Spleen (tissue), 11 donors: ENCODE measurements around the gene GOLGA7B. TPM values are rescaled to one million over a fixed set of nuclear protein-coding genes. Genes with fewer than 3 reads are reported as not detected.
"Not testable (repeated sequence)": the region's sequence is repeated elsewhere in the genome, so short reads cannot be mapped to it uniquely, and the experiment has no call there.

Experiments used
- DNase-seq: peaks from one replicate; pipeline ENCODE4 v3.0.0-alpha.2; 2020
- H3K27ac ChIP-seq, 8 donors: fragments of 200-600 bp; sonication (generic) in 7 of 8; 1 replicate in 4 of 8; 2 replicates in 4 of 8; pipeline versions ENCODE4 v1.5.0 to v1.8.0; 2016 to 2021; ENCODE audit warnings: inconsistent platforms in 4 of 8, mild to moderate bottlenecking in 4 of 8, moderate library complexity in 1 of 8
- H3K27me3 ChIP-seq, 7 donors: fragments of 200-600 bp; sonication (generic) in 6 of 7; replicated peaks in 1 of 7; 1 replicate in 4 of 7; 2 replicates in 3 of 7; pipeline versions ENCODE4 v1.5.0 to v1.8.0; 2016 to 2021; ENCODE audit warnings: inconsistent platforms in 3 of 7, mild to moderate bottlenecking in 1 of 7
- H3K36me3 ChIP-seq, 6 donors: fragments of 200-600 bp; sonication (generic) in 5 of 6; 1 replicate in 4 of 6; 2 replicates in 2 of 6; pipeline versions ENCODE4 v1.5.0 to v1.8.0; 2016 to 2021; ENCODE audit warnings: inconsistent platforms in 2 of 6
- H3K4me1 ChIP-seq, 6 donors: fragments of 200-600 bp; sonication (generic) in 5 of 6; 1 replicate in 3 of 6; 2 replicates in 3 of 6; pipeline versions ENCODE4 v1.5.0 to v1.8.0; 2016 to 2021; ENCODE audit warnings: inconsistent platforms in 3 of 6
- H3K4me3 ChIP-seq, 8 donors: fragments of 200-600 bp; sonication (generic) in 7 of 8; 1 replicate in 4 of 8; 2 replicates in 4 of 8; pipeline versions ENCODE4 v1.5.0 to v1.8.0; 2016 to 2021; ENCODE audit warnings: inconsistent platforms in 4 of 8, mild to moderate bottlenecking in 4 of 8, moderate library complexity in 2 of 8
- H3K9me3 ChIP-seq, 8 donors: fragments of 200-600 bp; sonication (generic) in 7 of 8; 1 replicate in 4 of 8; 2 replicates in 4 of 8; pipeline versions ENCODE4 v1.5.0 to v1.8.0; 2016 to 2021; ENCODE audit warnings: inconsistent platforms in 4 of 8
- CTCF ChIP-seq, 11 experiments: fragments of 200-600 bp in 7 of 11; fragments of 450-650 bp in 4 of 11; sonication (generic) in 4 of 11; IDR thresholded peaks in 8 of 11; conservative IDR thresholded peaks in 3 of 11; 1 replicate in 7 of 11; 2 replicates in 4 of 11; pipeline versions ENCODE4 v1.4.0 to v1.8.0; 2016 to 2021; ENCODE audit warnings: antibody characterized with exemption in 11 of 11, inconsistent platforms in 4 of 11, mild to moderate bottlenecking in 1 of 11
- POLR2A ChIP-seq, 3 donors: fragments of 450-650 bp; IDR thresholded peaks; one replicate each; pipeline ENCODE4 v1.5.1; 2017; ENCODE audit warnings: antibody characterized with exemption in 3 of 3, mild to moderate bottlenecking in 1 of 3
- POLR2AphosphoS5 ChIP-seq, 3 donors: sonication (generic); formaldehyde crosslinking; IDR thresholded peaks; one replicate each; pipeline ENCODE4 v1.5.1; 2017; ENCODE audit warnings: antibody characterized with exemption in 3 of 3
- WGBS, 5 donors: extraction: QIAGEN DNeasy Blood & Tissue Kit in 3 of 5; methylation state at CpG; one replicate each; pipeline versions ENCODE4 v1.1.5 to v1.1.7; 2013 to 2018; 5-methylcytosine and 5-hydroxymethylcytosine counted together
- intact Hi-C: fragments of 100-400 bp; cut with DNase I; formaldehyde crosslinking; loops from one replicate; pipeline ENCODE4 v1.15.0; 2023; ENCODE audit warnings: low total_unique reads
- polyA plus RNA-seq, 3 donors: library from polyadenylated mRNA; stranded (reverse); fragments of 200-250 nt; gene quantifications; one replicate each; pipeline ENCODE4 v1.2.1, GENCODE V29; 2013
- total RNA-seq, 7 donors: library from RNA; depleted of rRNA in 3 of 7; stranded (reverse); fragments of >200 nt in 3 of 7; fragmentation: NEBNext Ultra II Directional in 4 of 7; extraction: Animal tissue kit (Norgen Biotek cat#: 25700) in 4 of 7; gene quantifications; one replicate each; pipeline versions ENCODE4 v1.1.0 to v1.2.1, GENCODE V29; 2016 to 2021
- donor health status: healthy with polysubstance abuse.
- donor health status: DM: no; HTN: no; CAD: no; lungs with moderate emphysema.
- donor health status: DM: no; HTN: no; CAD: no.
- donor health status: Bipolar disorder and iron deficiency.
- donor health status: healthy.
- donor health status: DM: no; HTN: no; CAD: no.
- donor health status: DM: yes; HTN: yes; CAD: no.

GOLGA7B gene
- total and polyA plus RNA-seq, 10 donors: 0.27 to 1.0 (median 0.52) TPM

GRCh38 chr10:97842656-97843280 is 6.9 kb upstream of the GOLGA7B start:
- Histone ChIP-seq H3K4me3 (no peak overlapping the region), H3K9me3 (peaks cover 0 to 7% (median 0%) of the 10 kb centered on the region in 8 donors), H3K27me3 (peaks cover 0 to 40% (median 0%) of the 10 kb centered on the region in 7 donors), H3K4me1 (no peaks in the 10 kb centered on the region), H3K36me3 (no peaks in the 10 kb centered on the region), H3K27ac (no peak overlapping the region)
- intact Hi-C loops: no loop called here
- no peak for DNase-seq
- no peak for TF ChIP-seq POLR2A (IDR thresholded peaks at IDR 0.05)
- no peak for TF ChIP-seq CTCF (IDR thresholded peaks at IDR 0.05 in 8 of 11, conservative IDR thresholded peaks at IDR 0.05 in 3 of 11)
- TF ChIP-seq POLR2AphosphoS5 (IDR thresholded peaks at IDR 0.05): no peak
- WGBS, 5 donors: 19 to 30% (median 26%) methylated on average over 7 of the region's 7 CpGs

- Histone ChIP-seq H3K9me3 (peaks cover 0 to 7% (median 0%) of the 10 kb centered on the region in 8 donors), H3K4me3 (no peak overlapping the region), H3K27ac (no peak overlapping the region), H3K4me1 (no peaks in the 10 kb centered on the region), H3K36me3 (no peaks in the 10 kb centered on the region), H3K27me3 (peaks cover 0 to 42% (median 0%) of the 10 kb centered on the region in 7 donors)
- 28 to 51% (median 43%) methylated on average over 2 of the region's 2 CpGs for WGBS, 5 donors
- intact Hi-C loops: no loop called here
- no peak for DNase-seq
- TF ChIP-seq POLR2AphosphoS5 (IDR thresholded peaks at IDR 0.05) (no peak), CTCF (IDR thresholded peaks at IDR 0.05 in 8 of 11, conservative IDR thresholded peaks at IDR 0.05 in 3 of 11) (no peak), POLR2A (IDR thresholded peaks at IDR 0.05) (no peak)
Measured at GRCh38 chr10:97843281-97843671, 6.4 kb upstream of the GOLGA7B start.

- H3K4me3 ChIP-seq, H3K9me3 ChIP-seq, DNase-seq, intact Hi-C loops, H3K4me1 ChIP-seq, H3K36me3 ChIP-seq, H3K27ac ChIP-seq: not testable (repeated sequence)
- H3K27me3 ChIP-seq: peaks cover 0 to 49% (median 0%) of the 10 kb centered on the region in 7 donors
- WGBS, 5 donors: 92 to 100% (median 97%) methylated on average over 1 to 2 of the region's 2 CpGs
Measured at GRCh38 chr10:97843972-97844371, 5.7 kb upstream of the GOLGA7B start.

GRCh38 chr10:97844678-97845077 is 5.0 kb upstream of the GOLGA7B start:
- no peak overlapping the region for H3K27ac ChIP-seq
- peaks cover 0 to 11% (median 5%) of the 10 kb centered on the region in 6 donors for H3K4me1 ChIP-seq
- 91 to 97% (median 95%) methylated on average over 3 of the region's 3 CpGs for WGBS, 5 donors
- TF ChIP-seq CTCF (IDR thresholded peaks at IDR 0.05 in 8 of 11, conservative IDR thresholded peaks at IDR 0.05 in 3 of 11): no peak
- no peak for TF ChIP-seq POLR2AphosphoS5 (IDR thresholded peaks at IDR 0.05)
- TF ChIP-seq POLR2A (IDR thresholded peaks at IDR 0.05): no peak
- H3K4me3 ChIP-seq: no peak overlapping the region
- intact Hi-C loops: no loop called here
- H3K27me3 ChIP-seq: peaks cover 0 to 56% (median 0%) of the 10 kb centered on the region in 7 donors
- no peak for DNase-seq
- no peaks in the 10 kb centered on the region for H3K36me3 ChIP-seq
- peaks cover 0 to 7% (median 0%) of the 10 kb centered on the region in 8 donors for H3K9me3 ChIP-seq
